Loucy (cell line): ENCODE measurements around the gene MRTFA.

Source experiments
- H2AFZ ChIP-seq: fragments of 200-600 bp; sonication (generic); 2 replicates; pipeline ENCODE4 v1.6.0; 2016; ENCODE audit warnings: antibody characterized with exemption, mild to moderate bottlenecking, low read length, moderate library complexity
- H3F3A ChIP-seq: fragments of 200-600 bp; 2 replicates; pipeline ENCODE4 v1.6.0; 2016; ENCODE audit warnings: antibody characterized with exemption, low read depth, mild to moderate bottlenecking
- H3K27me3 ChIP-seq: fragments of 200-600 bp; sonication (generic); 2 replicates; pipeline ENCODE4 v1.6.1; 2014; ENCODE audit warnings: low read length, mild to moderate bottlenecking; ENCODE audit not compliant: insufficient read depth, poor library complexity, severe bottlenecking
- H3K36me3 ChIP-seq: fragments of 200-600 bp; sonication (generic); 2 replicates; pipeline ENCODE4 v1.6.1; 2016; ENCODE audit warnings: low read length; ENCODE audit not compliant: insufficient read depth
- H3K4me1 ChIP-seq: fragments of 200-600 bp; sonication (generic); 2 replicates; pipeline ENCODE4 v1.5.1; 2014; ENCODE audit warnings: low read length, mild to moderate bottlenecking; ENCODE audit not compliant: insufficient read depth, poor library complexity, severe bottlenecking
- H3K4me2 ChIP-seq: fragments of 200-600 bp; sonication (generic); 2 replicates; pipeline ENCODE4 v1.6.0; 2014; ENCODE audit warnings: antibody characterized with exemption, low read length, low read depth, mild to moderate bottlenecking; ENCODE audit not compliant: poor library complexity, severe bottlenecking
- H3K4me3 ChIP-seq: fragments of 200-600 bp; sonication (generic); 2 replicates; pipeline ENCODE4 v1.5.1; 2014; ENCODE audit warnings: low read length, mild to moderate bottlenecking, mixed read lengths; ENCODE audit not compliant: poor library complexity, severe bottlenecking
- H3K79me2 ChIP-seq: fragments of 200-600 bp; sonication (generic); 2 replicates; pipeline ENCODE4 v1.6.1; 2014; ENCODE audit warnings: low read length; ENCODE audit not compliant: insufficient read depth
- H3K9ac ChIP-seq: fragments of 200-600 bp; sonication (generic); 2 replicates; pipeline ENCODE4 v1.6.0; 2014; ENCODE audit warnings: mild to moderate bottlenecking, low read depth, low read length, moderate library complexity; ENCODE audit not compliant: poor library complexity, severe bottlenecking
- H3K9me2 ChIP-seq: fragments of 200-600 bp; sonication (generic); replicated peaks from 2 replicates; pipeline ENCODE4 v1.6.1; 2016; ENCODE audit warnings: low read depth, low read length, mixed read lengths
- H3K9me3 ChIP-seq: fragments of 200-600 bp; sonication (generic); 2 replicates; pipeline ENCODE4 v1.6.1; 2014; ENCODE audit warnings: mild to moderate bottlenecking, antibody characterized with exemption, low read length, low read depth; ENCODE audit not compliant: insufficient read depth
- H4K20me1 ChIP-seq: fragments of 200-600 bp; sonication (generic); 2 replicates; pipeline ENCODE4 v1.6.0; 2014; ENCODE audit warnings: antibody characterized with exemption, low read length, mild to moderate bottlenecking; ENCODE audit not compliant: insufficient read depth, poor library complexity, severe bottlenecking
- EZH2phosphoT487 ChIP-seq: fragments of 200-600 bp; IDR thresholded peaks from 2 replicates; pipeline ENCODE4 v1.6.1; 2018; ENCODE audit warnings: antibody characterized with exemption, mild to moderate bottlenecking, moderate library complexity, borderline replicate concordance
- TF ChIP-seq, protein P1 (sequence below): fragments of 200-600 bp; sonication (generic); conservative IDR thresholded peaks from 2 replicates; pipeline ENCODE4 v1.5.1; 2014; ENCODE audit warnings: mild to moderate bottlenecking, antibody characterized with exemption, low read length

The MRTFA gene

DNA sequence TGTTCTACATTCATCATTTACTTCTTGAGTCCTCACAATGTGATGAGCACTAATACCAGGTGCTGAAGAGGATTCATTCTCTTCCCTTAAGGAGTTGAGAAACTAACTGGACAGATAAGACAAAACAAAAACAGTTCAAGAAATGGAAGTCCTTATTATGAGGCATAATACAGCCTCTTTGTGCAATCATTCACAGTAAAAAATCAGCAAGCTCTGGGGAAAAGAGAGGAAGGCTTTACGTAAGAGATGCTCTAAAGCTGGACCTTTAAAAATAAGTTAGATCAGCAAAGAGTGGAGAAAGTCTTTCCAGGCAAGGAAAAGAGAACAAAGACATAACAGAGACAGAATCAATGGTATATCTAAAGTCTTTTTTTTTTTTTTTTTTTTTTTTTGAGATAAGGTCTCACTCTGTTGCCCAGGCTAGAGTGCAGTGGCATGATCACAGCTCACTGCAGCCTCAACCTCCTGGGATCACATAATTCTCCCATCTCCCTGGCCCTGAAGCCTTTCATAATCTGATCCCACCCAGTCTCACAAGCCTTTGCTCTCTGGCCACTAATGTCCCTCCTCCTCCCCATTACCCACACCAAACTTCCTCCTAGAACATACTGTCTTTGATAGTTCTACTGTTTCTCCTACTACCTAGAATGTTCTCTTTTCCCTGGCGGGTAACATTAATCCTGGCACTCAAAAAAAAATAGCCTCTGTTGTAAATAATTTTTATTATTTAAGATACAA, 40.9 kb downstream of the MRTFA start:
- H3F3A ChIP-seq: no peaks in the 10 kb centered on the region
- no peaks in the 10 kb centered on the region for H3K27me3 ChIP-seq
- H3K4me1 ChIP-seq: peaks cover 19% of the 10 kb centered on the region
- H2AFZ ChIP-seq: no peak overlapping the region
- no peaks in the 10 kb centered on the region for H3K9me2 ChIP-seq
- H3K9ac ChIP-seq: no peak overlapping the region
- H3K9me3 ChIP-seq: no peaks in the 10 kb centered on the region
- no peaks in the 10 kb centered on the region for H3K36me3 ChIP-seq
- H3K4me2 ChIP-seq: no peak overlapping the region
- H3K4me3 ChIP-seq: no peak overlapping the region
- H4K20me1 ChIP-seq: peaks cover 12% of the 10 kb centered on the region
- TF ChIP-seq, protein P1, sequence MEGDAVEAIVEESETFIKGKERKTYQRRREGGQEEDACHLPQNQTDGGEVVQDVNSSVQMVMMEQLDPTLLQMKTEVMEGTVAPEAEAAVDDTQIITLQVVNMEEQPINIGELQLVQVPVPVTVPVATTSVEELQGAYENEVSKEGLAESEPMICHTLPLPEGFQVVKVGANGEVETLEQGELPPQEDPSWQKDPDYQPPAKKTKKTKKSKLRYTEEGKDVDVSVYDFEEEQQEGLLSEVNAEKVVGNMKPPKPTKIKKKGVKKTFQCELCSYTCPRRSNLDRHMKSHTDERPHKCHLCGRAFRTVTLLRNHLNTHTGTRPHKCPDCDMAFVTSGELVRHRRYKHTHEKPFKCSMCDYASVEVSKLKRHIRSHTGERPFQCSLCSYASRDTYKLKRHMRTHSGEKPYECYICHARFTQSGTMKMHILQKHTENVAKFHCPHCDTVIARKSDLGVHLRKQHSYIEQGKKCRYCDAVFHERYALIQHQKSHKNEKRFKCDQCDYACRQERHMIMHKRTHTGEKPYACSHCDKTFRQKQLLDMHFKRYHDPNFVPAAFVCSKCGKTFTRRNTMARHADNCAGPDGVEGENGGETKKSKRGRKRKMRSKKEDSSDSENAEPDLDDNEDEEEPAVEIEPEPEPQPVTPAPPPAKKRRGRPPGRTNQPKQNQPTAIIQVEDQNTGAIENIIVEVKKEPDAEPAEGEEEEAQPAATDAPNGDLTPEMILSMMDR: no peak
- TF ChIP-seq EZH2phosphoT487: no peak
- peaks cover 88% of the 10 kb centered on the region for H3K79me2 ChIP-seq

DNA sequence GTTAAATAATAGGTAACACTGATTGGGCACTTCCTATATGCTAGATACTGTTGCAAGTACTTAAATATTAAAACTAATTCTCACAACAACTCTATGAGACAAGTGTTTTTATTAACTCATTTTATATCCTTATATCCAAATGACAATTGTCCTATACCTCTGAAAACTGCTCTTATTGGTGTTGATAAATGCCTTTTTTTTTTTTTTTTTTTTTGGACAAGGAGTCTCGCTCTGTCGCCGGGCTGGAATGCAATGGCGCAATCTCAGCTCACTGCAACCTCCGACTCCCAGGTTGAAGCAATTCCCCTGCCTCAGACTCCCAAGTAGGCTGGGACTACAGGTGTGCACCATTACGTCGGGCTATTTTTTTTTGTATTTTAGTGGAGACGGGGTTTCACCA, 41.6 kb downstream of the MRTFA start:
- Histone ChIP-seq H3K79me2 (peaks cover 88% of the 10 kb centered on the region), H3K9me3 (no peaks in the 10 kb centered on the region), H3K27me3 (no peaks in the 10 kb centered on the region), H3K4me3 (no peak overlapping the region), H3K36me3 (no peaks in the 10 kb centered on the region), H4K20me1 (peaks cover 12% of the 10 kb centered on the region), H3K9ac (no peak overlapping the region), H3K4me2 (no peak overlapping the region), H2AFZ (no peak overlapping the region), H3F3A (no peaks in the 10 kb centered on the region), H3K9me2 (no peaks in the 10 kb centered on the region), H3K4me1 (peaks cover 19% of the 10 kb centered on the region)
- no peak for TF ChIP-seq EZH2phosphoT487
- TF ChIP-seq, protein P1: no peak

DNA sequence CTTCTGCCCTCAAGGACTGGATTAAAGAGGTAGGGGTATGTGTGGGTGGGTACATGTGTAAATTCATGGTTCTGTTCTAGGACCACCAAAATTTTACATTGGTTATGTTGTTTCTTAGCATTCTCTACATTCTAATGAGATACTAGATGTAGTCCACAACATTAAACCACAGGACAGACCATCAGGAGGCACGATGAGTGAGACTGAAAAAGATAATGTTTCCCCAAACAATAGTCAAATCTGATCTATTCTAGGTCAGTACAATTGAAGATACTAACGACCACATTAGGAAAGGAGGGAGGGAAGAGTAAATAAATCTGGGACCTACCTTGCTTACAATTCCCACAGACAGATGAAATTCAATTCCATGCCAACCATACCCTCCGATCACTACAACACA, 42.2 kb downstream of the MRTFA start:
- H3K4me2 ChIP-seq: no peak overlapping the region
- no peaks in the 10 kb centered on the region for H3K36me3 ChIP-seq
- H3K9ac ChIP-seq: no peak overlapping the region
- no peaks in the 10 kb centered on the region for H3F3A ChIP-seq
- H2AFZ ChIP-seq: no peak overlapping the region
- H4K20me1 ChIP-seq: peaks cover 12% of the 10 kb centered on the region
- H3K27me3 ChIP-seq: no peaks in the 10 kb centered on the region
- no peak for TF ChIP-seq EZH2phosphoT487
- TF ChIP-seq, protein P1: no peak
- H3K79me2 ChIP-seq: peaks cover 85% of the 10 kb centered on the region
- no peaks in the 10 kb centered on the region for H3K9me2 ChIP-seq
- H3K4me3 ChIP-seq: no peak overlapping the region
- no peaks in the 10 kb centered on the region for H3K9me3 ChIP-seq
- H3K4me1 ChIP-seq: peaks cover 19% of the 10 kb centered on the region
